SIG-M5 treated with dmso at 0.1 percent for 504 hours (cell line): ENCODE measurements around the gene GABRG3.

Source experiments
- DNase-seq: peaks from one replicate; lab custom pipeline; 2025; ENCODE audit not compliant: unreplicated experiment; lab: John Stamatoyannopoulos, UW

Gene GABRG3

DNA sequence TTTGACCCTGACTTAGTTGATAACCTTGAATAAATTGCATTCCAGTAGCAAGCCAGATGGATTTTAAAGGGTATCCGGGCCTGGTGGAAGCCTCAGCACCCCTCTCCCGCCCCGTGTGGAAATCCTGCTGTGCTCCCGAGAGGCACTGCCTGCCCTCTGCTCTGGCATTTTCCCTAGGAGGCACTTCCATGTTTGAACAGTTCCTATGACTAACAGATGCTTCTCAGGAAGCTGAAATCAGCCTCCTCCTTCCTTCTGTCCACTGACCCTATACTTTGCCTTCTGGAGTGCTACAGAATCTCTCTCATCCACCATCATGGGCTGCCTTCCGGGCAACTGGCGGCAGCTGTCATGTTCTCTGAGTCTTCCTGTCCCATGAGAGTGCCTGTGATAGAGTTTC, 90.8 kb downstream of the GABRG3 start:
- DNase-seq: no peak

DNA sequence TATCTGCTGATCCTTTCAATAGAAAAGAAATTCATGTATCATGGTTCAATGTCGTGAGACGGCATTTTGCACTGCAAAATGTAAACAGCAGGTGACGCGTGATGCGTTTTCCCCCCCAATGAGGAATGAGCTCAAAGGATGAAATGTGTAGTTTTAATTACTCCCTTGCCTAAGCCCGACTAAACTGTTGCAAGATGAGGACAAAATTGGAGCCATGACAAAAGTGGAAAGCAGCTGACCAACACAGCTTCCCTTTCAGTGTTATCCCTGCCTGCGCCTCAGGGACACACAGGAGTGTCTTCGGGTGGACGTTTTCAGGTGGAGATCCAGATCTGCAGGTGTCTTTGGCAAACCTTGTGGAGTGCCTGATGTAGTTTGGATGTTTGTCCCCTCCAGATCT, 92.0 kb downstream of the GABRG3 start:
- no peak for DNase-seq

DNA sequence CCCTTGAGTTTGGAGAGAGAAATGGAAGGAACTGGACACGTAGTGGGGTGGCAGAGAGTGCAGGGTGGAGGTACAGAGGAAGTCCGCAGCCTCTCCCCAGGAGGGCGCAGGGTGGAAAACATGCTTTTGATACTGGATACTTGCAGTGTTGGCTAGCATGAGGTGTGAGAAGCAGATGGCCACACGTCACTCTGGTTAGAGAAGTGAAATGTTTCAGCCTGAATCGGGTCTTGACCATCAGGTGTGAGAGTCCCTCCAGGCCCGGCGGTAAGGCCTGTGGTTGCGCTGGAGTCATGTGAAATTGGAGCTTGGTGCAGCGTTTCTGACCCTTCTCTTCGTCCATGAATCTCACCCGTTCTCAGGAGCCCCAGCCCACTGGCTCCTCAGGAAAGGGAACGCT, 93.1 kb downstream of the GABRG3 start:
- DNase-seq: no peak

DNA sequence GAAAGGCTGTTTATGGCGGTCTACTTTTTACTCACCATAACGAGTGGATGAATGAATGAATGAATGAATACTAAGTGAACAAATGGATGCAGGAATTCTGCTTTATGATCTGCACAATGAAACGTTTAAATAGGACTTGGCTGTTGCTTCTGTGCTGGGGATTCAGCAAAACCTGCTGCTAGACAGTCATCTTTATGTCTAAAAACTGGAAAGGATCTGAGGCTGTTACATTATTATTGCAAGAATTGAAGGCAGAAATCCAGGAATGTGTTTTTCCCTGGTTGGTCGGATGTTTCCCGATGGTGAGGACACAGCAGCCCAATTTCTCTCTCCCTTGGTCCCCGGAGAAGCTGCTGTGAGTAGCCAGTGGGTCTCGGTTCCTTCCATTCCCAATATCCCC, 94.2 kb downstream of the GABRG3 start:
- no peak for DNase-seq

DNA sequence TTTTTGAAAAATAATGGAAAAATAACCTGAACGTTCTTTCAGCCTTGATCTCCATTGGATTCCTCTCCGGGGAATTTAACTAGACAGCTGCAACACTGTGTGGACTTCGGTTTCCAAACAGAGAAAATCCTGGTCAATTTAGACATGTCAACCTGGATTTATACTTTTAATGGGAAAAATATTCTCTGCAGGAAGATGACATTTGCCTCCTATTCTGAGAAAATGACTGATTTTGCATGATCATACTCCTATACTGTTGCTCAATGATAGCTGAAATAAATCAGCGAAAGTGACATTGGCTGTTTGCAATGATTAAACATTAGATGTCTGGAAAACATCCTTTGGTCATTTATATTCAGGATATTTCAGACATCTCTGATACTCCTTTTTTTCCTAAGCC, 94.8 kb downstream of the GABRG3 start:
- no peak for DNase-seq

DNA sequence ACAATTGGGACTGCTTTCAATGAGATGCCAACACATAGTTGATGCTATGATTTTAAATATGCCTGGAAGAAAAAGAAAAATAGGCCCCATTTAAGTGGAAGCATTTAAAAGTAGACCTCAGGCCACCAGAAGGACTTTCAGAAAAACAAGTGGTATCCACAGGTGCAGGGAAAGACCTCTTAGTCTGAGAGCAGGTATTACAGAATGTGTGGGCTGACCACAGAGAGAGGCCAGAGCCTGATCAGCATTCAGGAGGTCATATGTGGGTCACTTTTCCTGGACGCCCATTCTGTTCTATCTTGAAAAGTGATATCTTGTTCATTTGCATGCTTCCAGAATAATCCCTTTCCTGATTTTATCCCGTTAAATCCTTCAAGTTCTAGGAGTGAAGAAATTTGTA, 95.5 kb downstream of the GABRG3 start:
- no peak for DNase-seq

DNA sequence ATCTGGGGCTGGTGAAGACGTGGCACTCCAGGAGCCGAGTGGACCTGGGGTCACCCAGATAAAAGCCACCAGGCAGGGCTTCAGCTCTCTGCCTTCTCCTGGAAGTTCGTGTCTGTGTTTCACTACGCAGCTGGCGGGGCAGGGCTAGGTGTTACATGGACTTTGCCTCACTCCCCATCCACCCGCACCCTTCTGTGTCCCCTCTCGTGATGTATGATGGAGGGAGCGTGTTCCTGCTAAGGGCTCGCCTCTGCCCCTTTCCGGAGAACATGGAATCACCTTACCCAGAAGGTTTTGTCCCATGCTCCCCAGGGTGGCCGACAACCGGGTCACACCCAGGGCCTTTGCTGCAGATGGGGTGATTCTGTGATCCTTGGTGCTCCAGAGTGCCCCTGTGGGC, 96.2 kb downstream of the GABRG3 start:
- DNase-seq: no peak

DNA sequence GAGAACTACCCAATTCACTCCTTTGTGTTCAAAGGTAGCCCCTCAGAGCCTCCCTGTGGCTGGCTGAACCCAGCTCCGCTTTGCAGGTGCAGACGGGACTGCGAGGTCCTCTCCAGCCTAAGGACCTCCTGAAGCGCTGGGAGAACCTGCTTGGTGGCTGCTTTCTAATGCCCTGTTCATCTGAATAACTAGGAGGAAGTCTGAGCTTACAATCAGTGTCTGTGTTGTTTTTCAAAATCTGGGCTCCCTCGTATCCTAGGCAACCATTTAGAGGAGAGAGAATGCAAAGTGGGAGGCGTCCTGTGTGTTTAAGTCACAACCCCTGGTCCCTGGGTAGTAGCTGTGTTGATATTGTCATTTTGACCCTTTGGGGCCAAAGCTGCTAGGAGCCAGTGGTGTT, 99.9 kb downstream of the GABRG3 start:
- no peak for DNase-seq

DNA sequence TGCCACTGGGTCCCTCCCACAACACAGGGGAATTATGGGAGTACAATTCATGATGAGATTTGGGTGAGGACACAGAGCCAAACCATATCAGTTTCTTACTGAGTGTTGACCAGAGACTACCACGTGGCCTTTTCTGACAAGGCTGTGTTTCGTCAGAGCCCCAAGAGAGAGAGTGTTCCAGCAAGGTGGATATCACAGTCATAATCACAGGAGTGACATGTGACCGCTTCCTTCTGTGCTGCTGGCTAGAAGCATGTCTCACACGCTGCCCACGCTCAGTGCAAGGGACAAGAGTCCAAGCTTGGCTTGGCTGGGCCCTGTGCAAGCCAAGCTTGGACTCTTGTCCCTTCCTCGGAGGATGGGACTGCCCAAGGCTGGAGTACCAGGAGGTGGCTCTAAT, 103.2 kb downstream of the GABRG3 start:
- DNase-seq: no peak

DNA sequence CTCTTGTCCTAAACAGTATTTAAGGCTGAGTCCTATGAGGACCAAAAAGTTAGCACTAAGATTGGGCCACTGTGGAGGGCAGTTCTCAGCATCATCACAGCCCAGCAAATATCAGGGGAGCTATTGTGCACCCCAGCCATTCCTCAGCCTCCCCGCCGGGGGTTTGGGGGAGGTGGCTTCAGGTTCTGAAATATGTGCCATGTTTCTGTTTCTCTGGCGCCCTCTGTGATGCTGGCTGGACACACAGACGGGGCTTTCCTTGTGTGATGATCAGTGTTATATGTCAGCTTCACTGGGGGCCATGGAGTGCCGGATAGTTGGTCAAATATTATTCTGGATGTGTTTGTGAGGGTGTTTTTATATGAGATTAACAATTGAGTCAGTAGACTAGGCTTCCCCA, 106.8 kb downstream of the GABRG3 start:
- no peak for DNase-seq

DNA sequence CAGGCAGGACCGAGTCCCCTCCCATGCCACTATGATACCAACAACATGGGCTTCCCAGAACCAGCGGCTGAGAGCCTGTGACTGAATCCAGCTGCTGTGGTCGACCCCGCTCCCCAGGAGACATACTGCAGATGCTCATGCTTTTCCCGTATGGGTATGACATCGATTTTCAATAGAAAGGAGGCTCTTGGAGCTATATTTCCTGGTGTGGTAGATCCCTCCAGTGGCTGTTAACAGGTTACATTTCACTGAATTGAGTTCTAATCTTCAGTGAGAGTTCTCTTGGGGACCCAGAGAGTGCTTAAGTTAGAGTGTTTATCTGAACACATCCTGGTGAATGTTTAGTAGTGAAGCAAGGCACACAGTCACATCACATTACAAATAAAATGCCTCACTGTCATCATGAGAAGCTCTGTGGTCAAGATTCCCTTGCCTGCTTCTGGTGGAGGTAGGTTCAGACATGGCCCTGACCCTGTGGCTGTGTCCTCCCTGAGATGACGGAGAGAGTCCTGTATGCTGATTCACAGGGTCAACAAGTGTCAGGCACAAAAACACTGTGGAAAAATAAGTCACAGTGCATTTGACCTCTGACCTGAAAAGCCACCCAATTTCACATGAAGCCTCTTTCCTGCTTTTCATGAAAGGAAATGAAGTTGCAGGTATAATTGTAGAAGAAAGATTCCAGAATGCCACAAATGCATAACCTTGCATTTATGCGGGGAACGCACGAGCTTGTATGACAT, 110.9 kb downstream of the GABRG3 start:
- DNase-seq: no peak

DNA sequence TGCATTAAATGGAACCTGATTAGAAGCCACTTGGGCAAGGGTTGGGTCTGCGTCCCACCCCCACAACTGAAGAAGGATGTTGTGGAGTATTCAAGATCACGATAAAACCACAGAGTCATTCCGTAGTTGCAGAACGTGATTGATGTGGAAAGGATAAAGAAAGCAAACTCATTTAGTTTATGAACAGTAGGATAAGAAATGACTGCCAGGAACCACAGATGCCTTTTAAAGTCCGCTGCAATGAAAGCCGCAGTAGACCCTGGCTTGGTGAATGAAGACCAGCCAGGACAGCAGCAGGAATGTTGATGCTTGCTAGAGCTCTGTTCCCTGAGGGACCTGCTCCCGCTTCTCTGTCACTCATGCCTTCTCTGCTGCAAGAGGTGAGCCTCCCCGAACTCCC, 111.5 kb downstream of the GABRG3 start:
- no peak for DNase-seq

DNA sequence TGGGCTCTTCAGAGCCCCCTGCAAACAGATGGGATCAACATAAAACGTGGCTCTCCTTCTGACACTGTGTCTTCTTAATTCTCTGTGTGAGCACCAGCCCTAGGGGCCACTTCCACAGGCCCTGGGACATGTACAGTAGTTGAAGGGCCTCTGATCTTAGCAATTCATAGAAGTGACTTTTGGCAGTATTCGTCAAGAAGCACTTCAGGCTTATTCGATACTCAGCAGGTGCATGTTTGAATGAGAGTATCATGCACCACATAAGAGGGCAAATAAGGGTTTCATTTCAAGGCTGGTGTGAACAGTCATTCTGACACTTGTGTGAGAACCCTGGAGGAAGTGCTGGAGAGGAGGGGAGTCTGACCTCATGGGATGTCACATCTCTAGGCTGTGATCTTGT, 113.9 kb downstream of the GABRG3 start:
- no peak for DNase-seq

DNA sequence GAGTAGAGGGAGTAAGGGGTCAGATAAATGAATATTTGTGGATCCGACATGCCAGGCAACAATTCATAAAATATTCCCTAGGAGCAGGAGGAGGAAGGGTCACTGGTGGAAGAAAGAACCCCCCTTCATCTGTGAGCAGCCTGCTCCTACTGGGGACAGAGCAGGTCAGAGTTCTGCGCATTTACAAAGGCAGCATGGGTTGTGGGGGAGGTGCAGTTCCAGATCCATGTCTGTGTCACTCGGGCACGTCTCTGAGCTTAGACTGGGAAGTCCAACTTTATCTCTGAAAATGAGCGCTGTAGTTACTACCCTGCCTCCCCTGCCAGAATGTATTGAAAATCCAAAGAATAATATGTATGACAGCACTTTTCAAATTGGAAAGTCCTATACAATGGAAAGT, 115.2 kb downstream of the GABRG3 start:
- DNase-seq: no peak

DNA sequence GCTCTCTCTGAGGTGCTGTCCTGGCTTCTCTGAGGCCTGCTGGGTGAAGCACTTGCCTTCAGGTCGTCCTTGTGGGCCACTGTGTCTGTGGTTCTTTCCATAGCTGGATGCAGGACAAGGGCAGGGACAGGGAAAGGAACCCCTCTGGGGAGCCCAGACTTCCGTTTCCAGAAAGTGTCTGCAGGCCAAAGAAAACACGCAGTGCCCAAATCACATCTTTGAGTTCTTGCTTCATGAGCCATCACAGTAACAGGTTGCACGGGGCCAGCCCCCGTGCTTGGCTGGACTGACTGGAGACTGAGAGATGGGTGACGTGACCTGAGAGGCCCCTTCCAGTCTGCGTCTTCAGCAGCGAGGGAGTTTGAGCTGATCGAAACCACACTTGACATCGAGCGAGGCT, 115.8 kb downstream of the GABRG3 start:
- no peak for DNase-seq

DNA sequence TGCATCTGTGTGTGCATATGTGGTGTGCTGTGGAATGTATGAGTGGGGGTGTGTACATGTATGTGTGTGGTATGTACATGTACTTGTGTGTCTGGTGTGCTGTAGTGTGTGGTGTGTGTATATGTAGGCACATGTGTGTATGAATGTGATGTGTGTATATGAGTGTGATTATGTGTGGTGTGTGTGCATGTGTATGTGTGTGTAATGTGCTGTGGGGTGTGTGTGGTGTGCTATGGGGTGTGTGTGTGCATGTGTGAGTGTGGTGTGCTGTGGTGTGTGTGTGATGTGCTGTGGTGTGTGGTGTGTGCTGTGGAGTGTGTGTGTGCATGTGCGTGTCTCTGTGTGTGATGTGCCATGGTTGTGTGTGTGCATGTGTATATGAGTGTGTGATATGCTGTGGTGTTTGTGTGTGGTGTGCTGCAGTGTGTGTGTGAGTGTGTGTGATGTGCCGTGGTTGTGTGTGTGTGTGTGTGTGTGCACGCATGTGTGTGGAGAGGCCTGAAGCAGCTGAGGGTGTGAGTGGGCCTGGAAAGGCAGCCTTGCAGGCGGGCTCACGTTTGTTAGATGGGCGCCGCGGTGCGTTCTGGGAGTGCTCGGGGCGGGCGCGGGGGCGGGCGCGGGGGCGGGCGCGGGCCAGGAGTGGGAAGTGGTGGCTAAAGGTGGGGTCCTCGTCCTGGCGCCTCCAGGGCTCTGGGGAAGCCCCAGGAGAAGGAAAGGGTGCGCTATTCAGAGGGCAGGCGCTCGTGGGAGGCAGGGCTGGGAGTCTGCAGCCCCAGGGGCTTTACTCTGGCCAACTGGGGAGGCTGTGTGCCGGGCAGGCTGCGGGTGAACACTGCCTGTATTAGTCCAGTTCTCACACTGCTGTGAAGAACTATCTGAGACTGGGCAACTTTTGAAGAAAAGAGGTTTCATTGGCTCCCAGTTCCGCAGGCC, 116.9 kb downstream of the GABRG3 start:
- no peak for DNase-seq

DNA sequence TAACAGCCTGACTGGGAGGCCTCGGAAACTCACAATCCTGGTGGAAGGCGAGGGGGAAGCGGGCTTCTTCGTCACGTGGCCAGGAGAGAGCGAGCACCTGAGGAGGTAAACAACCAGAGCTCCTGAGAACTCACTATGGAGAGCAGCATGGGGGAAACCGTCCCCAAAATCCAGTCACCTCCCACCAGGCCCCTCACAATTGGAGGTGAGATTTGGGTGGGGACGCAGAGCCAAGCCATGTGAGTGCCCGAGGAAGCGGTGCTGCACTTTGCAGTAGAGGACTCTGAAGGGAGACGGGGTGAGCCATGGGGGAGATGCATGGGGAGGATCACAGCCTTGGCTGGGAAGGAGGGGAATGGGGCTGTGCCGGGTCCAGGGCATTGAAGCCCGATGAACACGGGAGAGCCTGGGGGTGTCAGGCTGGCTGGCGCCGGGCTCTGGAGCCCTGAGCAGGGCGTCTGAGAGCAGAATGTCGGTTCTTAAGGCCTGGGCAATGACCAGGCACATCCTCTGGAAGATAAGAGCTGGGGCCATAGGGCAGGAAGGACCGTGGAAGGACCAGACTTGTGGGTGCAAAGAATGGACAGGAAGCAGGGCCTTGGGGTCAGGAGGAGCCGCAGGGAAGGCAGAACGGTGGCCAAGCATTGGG, 117.7 kb downstream of the GABRG3 start:
- no peak for DNase-seq

DNA sequence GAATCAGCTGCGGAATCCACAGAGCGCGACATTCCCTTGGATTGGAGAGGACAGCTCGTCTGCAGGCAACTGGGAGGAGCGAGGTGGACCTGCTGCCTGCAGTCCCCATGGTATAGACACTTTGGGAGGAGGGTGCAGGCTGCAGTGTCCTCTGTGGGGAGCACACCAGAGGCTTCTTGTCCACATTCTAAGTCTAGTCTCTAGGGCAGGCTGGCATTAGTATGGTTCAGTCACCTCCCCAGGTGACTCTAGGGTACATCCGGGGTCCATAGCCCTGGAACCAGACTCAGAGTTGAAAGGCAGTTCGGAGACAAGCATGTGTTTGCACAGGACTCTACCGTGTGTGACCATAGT, 118.2 kb downstream of the GABRG3 start:
- DNase-seq: no peak

DNA sequence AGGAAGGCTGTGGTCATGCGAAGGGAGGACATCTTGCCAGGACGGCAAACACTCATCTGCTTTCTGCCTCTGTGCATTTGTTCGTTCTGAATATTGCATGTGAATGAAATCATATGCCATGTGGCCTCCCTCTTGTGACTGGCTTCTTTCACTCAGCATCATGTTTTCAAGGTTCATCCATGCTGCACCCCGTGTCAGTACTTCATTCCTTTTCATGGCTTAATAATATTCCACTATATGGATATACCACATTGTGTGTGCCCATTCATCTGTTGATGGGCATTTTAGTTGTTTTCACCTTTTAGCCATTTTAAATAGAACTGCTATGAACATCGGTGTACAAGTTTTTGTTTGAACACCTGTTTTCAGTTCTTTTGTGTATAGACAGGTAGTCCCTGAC, 118.7 kb downstream of the GABRG3 start:
- DNase-seq: no peak

DNA sequence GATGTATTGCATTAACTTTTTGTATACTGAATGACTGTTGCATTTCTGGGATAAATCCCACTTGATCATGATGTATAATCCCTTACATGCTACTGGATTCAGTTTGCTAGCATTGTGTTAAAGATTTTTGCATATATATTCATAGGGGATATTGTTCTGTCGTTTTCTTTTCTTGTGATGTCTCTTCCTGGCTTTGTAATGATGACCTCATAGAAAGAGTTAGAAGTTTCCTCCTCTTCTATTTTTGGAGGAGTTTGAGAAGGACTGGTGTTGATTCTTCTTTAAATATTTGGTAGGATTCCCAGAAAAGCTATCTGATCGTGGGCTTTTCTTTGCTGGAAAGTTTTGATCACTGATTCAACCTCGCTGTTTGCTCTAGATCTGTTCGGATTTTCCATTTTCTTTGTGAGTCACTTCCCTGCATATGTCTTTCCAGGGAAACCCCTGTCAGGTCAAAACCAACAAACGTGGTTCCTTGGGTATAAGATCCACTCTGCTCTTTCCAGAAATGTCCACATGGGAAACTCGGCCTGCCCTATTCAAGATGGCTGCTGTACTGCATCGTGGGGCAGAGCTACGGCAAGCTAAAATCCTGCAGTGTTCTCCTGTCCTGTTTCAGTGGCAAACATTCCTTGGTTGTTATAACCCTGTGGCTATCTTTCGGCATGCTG, 120.4 kb downstream of the GABRG3 start:
- DNase-seq: no peak

DNA sequence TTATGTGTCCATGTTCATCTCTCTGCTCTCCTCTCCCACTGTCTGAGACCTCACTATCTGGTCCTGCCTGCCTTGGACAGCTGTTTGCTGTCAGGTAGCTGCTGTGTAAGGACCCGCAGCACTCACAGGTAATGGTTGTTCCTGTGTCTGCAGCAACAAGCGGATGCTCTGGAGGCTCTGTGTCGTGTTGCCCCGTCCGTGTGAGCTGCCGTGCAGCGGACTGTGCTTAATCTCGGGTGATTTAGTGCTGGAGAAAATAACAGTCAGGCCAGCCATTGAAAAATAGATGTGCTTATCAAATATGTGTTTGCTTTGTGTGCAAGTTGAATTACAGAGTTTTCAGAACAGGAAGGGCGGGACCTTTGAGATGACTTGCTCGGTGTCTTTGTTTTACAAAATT, 121.4 kb downstream of the GABRG3 start:
- DNase-seq: no peak

DNA sequence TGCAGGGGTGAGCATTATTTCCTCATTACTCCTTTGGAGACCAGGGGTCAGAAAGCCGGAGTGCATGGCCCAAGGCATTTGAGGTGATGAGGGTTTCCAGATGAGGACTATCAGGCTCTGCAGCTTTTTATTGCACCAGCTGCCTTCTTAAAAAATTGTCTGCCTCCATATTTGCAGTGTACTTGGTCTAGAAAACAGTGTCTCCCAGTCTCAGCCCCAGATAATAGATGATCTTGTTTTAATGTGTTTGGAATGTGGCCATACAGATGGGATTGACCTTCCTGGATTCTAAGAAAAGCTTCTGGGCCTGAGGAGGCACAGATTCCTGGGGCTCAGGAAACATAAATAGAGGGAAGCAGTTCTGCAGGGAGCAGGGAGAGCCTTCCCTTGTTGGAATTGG, 123.3 kb downstream of the GABRG3 start:
- DNase-seq: no peak
